ENCODE results near the gene CUL4A.
"Not testable (repeated sequence)": the region's sequence is repeated elsewhere in the genome, so short reads cannot be mapped to it uniquely, and the experiment has no call there.

Gene CUL4A

DNA sequence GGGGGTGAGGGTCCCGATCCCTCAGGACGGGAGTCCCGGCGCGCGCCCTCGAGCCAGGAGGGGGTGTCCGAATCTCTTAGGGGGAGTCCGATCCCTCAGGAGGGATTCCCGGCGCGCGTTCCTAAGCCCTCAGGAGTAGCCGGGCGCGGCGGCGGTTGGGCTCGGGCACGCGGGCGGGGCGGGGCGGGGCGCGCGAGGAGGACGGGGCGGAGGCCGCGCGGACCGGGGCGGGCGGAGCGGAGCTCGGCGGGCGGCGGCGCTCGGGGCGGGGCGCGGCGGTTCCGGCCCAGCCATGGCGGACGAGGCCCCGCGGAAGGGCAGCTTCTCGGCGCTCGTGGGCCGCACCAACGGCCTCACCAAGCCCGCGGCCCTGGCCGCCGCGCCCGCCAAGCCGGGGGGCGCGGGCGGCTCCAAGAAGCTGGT, at the start of gene CUL4A:
Gene CUL4A, plus strand, starts transcription at position 278 of the 423 bp plus-strand sequence. Its CDS starts 15 bp downstream, at position 293.
- peak; percentile 76 for DNase-seq

DNA sequence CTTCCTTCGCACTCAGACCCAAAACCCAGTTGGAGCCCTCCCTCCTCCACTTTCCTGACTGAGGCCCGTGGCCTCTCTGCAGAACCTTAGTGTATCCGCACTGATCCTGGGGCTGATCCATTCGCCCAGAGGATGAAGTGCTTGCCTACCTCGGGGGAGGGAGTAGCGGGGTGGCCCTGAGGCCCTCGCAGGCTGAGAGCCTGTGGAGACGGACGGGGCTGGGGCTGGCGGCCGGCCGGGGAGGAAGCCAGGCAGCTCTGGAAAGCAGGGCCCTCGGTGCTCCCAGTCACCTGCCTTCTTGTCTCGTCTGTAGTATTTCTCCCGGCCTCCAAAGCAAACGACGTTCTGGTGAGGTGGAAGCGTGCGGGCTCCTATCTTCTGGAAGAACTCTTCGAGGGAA, 49.7 kb upstream of the CUL4A start:
- no peak for DNase-seq

DNA sequence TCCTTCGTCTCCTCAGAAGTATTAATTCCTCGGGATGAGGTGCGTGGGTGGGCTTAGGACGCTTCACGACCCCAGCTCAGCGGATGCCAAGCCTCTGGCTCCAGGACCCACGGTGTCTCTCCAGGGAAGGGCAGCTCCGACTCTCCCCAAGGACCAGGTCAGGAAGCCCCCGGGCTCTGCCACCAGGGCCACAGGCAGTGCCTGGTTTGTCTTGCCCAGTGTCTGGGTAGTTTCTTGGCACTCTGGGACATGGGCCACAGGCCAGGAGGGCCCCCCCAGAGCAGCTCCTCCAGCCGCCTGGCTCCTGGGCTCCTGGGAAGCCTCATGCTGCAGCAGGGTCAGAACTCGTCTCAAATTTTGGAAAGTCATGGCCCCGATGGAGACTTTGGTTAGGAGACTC, 48.4 kb upstream of the CUL4A start:
- no peak for DNase-seq

DNA sequence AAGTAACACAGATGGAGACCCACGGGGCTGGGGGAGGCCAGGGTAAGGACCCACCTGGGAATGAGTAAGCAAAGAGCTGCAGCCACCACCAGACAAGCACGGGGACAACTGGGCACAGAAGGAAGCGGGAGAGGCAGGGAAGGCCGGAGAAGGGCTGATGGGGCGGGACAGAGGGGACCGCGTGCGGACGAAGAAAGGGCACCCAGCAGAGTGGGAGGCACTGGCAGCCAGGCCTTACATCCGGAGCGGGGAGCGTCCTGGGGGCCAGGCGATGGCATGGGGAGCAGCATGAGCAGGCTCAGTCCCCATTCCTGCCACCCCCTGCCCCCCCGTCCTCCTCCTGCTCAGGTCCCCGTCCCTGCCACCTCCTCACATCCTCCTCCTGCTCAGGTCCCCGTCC, 48.0 kb upstream of the CUL4A start:
- DNase-seq = no peak

DNA sequence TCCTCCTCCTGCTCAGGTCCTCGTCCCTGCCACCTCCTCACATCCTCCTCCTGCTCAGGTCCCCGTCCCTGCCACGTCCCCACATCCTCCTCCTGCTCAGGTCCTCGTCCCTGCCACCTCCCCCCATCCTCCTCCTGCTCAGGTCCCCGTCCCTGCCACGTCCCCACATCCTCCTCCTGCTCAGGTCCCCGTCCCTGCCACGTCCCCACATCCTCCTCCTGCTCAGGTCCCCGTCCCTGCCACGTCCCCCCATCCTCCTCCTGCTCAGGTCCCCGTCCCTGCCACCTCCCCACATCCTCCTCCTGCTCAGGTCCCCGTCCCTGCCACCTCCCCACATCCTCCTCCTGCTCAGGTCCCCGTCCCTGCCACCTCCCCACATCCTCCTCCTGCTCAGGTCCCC, 47.4 kb upstream of the CUL4A start:
- not testable (repeated sequence) for DNase-seq

DNA sequence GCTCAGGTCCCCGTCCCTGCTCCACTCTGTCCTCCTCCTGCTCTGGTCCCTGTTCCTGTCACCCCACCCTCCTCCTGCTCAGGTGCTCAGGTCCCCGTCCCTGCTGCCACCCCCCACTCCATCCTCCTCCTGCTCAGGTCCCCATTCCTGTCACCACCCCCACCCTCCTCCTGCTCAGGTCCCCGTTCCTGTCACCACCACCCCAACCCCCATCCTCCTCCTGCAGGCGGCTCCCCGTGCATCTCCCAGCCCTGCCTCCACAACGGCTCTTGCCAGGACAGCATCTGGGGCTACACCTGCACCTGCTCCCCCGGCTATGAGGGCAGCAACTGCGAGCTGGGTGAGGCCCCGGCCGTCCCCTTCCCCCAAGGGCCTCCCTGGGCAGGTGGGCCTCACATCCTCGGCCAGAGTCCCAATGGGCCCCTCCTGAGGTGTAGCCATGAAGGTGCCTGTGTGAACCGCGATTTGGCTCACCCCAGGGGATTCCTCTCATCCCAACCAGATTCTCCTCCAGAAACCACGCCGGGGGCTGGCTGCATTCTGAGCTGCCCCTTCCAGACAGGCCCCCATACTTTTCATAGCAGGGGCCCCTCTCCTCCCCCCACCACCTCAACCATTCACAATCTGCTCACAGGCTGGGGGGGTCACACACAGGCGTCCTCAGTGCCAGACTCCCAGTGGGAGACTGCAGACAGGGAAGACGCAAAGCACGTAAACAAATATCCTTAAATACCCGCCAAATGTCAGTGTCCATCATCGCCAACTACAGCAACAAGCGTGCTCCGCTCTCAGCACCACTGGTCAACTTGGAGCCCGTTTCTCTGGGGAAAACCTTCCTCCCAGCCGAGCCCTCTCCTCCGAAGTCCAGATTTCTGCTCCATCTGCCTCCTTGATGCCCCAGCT, 46.4 kb upstream of the CUL4A start:
- DNase-seq = no peak

DNA sequence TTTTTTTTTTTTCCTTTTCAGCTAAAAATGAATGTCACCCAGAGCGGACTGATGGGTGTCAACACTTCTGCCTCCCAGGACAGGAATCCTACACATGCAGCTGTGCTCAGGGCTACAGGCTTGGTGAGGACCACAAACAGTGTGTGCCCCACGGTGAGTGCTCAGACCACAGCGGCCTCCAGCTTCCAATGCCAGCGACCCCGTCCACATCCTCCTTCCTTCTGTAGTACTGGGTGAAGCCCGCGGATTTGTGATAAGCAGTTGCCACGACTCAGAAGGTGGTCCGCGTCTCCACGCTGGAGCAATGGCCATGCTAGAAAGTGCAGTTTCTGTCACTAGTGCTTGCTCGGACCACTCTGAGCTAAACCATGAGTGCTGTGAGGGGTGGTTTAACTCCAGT, 44.9 kb upstream of the CUL4A start:
- no peak for DNase-seq

DNA sequence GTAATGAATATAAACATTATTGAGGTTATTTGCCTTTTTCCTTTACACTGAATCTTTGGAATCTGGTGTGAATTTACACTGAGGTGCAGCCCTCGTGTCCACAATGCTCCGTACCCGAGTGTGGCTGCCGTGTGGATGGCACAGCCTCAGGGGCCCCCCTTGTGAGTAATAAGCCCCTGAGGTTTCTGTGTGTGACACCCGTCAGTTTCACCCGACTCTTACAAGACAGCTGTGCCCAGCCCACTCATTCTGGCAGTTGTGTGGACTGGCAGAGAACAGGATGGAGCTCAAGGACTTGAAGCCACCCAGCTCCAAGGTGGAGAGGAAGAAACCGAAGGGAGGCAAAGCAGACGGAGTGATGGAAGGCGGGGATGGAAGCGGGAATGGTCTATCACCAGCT, 43.1 kb upstream of the CUL4A start:
- no peak for DNase-seq

DNA sequence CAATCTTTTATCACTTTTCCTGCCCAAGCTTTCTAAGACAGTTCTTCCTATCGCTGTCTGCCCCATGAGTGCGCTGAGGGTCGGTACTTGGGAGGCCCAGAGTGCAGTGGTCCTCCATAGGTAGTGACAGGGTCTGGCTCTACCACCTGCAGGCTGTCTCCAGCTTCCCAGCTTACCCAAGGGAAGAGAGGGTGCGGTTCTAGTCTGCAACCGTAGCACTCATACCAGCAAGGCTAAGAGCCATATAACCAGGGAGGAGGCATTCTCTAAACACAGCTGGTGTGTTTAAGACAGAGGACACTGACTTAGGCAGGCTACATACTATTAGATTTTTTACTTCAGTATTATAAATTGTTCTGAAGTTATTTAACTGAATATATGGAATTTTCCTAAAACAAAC, 42.7 kb upstream of the CUL4A start:
- no peak for DNase-seq

DNA sequence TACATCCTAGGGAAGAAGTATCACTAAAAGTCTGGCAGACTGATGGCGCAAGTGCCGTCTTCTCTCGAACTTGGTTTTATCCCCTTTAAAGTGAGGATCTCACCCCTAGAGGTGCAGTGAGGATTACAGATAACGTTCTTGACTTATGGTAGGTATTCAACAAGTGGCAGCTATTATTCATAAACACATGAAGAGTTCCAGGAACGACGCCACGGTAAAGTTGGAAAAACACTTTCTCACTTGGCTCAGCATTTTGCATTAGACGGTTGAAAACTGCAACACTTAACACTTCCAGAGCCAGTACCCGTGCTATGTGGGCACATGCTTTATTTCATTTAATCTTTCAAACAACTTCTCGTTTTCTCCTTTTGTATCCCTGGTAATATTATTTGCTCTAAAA, 42.3 kb upstream of the CUL4A start:
- no peak for DNase-seq

DNA sequence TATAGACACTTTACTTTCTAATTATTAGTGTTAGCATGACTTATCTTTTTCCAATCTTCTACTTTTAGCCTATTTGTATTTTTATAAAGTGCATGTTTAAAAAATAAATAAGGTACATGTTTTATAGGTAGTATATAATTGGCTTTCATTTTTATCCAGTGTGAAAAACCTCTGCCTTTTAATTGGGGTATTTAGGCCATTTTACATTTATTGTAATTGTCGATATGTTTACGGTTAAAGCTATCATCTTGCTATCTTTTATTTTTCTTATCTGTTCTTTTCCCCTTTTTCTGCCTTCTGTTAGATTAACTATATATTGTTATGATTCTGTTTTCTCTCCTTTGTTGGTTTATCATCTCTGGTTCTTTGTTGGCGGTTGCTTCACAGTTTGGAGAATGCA, 41.8 kb upstream of the CUL4A start:
- DNase-seq = no peak

DNA sequence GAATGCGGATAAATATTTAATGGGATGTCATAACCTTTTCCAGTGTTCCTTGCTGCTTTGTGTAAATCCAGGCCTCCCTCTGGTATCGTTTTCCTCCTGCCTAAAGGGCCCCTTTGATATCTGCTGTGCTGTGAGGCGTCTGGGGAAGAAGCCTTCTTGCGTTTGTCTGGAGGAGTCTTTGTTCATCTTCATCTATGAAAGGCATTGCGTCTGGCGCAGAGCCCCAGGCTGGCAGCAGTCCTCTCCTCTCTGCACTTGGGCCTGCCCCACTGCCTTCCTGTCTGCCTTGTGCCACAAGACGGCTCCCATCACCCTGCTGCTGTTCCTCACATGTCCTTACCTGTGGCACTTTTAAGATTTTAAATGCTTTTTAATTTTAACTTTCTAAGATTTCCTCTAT, 41.2 kb upstream of the CUL4A start:
- DNase-seq = no peak

DNA sequence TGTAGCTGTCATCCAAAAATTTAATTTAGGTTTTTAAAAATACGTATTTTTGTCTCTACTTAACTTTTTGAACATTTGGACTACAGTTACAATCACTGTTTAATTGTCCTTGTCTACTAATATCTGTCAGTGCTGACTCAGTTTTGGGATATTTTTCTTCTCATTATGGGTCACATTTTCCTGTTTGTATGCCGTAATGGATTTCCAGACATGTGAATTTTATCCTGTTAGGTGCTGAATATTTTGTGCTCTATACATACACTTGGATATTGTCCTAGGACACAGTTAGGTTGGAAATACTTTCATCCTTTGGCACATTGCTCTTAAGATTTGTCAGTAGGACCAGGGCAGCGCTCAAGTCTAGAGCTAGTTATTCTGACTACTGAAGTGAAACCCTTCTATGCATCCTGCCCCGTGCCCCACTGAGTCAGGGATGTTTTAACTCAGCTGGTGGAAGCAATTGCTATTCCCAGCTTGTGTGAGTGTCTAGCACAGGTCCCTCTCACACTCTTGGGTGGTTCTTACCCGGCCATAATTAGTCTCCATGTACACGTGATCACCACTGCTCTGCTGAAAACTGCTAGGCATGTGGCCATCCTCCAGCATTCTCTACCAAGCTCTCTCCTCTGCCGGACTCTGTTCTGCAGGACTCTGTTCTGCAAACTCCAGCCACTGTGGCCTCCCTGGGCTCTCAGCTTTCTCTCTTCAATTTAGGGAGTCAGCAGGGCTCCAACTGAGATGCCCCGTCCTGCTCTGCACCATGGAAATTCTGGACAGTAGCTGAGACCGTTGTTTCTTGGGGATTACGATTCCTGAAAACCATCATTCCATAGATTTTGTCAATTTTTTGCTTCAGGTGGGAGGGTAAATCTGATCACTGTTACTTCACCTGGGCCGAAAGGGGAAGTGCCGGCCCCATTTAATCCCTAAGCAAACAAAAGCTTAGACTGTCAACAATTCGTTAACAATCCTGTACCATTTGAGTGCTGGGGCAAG, 39.8 kb upstream of the CUL4A start:
- DNase-seq = no peak

DNA sequence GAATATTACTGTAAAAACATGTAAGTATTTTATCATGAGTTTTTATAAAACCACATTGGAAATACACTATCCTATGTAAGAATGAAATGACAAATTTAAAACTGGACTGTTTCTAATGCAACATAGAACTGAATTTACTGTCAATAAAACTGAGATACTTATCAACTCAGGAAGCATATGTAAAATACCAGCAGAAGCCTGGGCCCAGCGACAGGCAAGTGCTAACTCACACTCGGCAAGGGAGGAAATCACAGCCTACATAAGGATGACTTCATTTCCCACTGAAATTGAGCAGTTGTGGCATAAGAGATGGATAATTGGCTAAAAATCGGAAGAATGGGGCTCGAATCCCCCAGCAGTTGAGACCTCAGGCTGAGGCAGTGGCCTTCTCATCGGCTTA, 38.9 kb upstream of the CUL4A start:
- no peak for DNase-seq

DNA sequence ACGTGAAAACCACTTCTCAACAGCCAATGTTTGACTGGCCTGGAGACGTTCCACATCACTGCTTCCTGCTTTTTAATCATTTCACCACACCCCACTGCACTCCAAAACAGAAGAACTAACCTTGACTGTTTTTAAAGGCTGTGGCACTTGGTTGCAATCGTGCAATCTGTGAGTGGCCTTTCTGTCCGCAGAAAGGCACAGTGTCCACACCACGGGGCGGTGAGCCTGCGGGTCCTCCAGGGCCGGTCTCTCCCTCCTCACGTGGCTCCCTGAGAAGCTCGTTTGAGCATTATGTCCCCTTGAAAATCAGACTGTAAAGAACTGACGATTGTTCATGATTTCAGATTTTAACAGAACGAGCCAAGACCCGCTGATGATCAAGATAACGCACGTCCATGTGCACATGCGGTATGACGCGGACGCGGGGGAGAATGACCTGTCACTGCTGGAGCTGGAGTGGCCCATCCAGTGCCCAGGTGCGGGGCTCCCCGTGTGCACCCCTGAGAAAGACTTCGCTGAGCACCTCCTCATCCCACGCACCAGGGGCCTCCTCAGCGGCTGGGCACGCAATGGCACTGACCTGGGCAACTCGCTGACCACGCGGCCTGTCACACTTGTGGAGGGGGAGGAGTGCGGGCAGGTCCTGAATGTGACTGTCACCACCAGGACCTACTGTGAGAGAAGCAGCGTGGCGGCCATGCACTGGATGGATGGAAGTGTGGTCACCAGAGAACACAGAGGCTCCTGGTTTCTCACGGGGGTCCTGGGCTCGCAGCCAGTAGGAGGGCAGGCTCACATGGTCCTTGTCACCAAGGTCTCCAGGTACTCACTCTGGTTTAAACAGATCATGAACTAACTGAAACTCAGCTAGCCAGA, 37.9 kb upstream of the CUL4A start:
- no peak for DNase-seq

DNA sequence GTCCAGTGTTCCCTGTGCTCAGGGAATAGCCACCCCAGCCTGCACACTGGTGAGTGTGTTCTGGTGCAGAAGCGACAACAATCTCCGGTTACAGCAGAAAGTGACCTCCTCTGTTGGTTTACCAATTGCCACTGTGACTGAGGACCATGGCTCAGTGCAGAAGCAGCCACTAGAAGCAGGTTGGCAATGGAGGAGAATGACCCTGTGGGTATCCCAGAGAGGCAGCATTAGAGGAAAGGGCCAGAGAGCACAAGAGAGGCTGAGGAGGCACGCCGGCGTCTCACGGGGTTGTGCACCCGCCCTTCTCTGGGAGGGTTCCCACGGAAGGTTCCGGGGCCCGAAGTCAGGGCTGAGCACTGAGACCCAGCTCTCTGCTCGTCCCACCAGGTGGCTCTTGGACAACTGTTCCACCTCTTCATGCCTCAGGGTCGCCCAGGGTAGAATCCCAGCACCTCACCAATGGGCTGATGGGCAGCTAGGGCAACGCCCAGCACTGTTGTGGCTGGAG, 36.9 kb upstream of the CUL4A start:
- no peak for DNase-seq

DNA sequence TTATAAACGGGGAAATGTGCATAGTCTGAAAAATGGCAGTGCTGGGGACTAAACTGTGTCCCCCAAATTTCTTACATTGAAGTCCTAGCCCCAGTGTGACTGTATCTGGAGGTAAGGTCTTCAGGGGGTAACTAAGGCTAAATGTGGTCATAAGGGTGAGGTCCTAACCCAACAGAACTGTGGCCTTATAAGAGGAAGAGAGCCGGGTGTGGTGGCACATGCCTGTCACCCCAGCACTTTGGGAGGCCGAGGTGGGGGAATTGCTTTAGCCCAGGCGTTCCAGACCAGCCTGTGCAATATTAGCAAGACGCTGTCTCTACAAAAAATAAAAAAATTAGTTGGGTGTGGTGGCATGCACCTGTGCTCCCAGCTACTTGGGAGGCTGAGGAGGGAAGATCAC, 33.1 kb upstream of the CUL4A start:
- DNase-seq = no peak

DNA sequence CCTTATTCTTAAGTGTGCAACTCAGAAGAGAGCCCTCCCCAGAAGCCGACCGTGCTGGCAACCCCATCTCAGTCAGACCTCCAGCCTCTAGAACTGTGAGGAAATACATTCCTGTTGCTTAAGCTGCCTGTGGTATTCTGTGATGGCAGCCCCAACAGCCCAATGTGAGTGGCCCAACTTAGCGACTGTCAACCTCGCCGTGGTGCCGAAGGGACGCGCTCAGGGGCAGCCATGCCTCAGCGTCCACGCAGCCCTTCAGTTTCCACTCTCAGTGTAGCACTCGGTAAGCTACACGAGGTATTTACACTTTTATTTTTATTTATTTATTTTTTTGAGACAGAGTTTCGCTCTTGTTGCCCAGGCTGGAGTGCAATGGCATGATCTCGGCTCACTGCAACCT, 32.6 kb upstream of the CUL4A start:
- no peak for DNase-seq

DNA sequence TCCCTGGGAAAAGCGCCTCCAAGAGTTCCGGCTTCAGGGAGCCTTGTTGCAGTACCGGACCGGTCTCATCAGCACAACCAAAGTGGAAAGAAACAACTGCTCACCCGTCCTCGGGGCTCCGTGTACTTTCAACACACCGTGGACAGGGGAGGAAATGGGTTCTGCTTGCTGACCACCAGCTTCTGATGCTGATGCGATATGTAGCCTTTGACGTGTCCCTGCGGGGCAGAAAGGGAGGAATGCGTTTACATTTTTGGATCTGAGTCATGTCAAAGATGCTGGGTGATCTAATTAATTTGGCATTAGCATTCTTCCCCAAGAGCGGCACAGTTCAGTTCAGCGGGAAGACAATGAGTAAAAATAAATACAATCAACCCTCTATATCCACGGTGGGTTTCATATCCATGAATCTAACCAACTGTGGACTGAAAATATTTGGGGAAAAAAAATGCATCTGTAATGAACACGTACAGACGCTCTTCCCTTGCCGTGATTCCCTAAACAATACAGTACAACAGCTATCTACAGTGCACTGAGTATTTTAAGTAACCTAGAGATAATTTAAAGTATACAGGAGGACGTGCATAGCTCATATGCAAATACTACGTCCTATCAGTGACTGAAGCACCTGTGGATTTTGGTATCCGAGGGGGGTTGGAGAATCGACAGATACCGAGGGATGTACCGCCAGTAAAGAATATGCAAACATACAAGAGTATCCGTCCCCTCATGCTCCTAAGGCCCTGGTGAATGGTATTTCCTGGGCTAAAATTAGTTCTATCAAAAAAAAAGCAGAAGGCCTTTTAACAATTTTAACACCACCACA, 31.1 kb upstream of the CUL4A start:
- no peak for DNase-seq

DNA sequence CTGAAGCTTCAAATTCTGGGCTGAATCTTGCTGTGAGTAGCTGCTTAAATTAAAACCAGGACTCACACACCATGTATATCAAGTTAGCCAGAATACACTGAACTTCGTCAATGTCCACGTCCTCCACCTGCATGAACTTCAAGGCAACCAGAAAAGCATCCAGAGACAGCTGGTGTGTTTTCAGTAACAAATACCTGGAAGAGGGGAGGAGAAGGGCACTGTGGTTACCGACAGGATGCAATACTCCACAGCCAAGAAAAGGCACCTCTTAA, 30.6 kb upstream of the CUL4A start:
- DNase-seq = no peak

DNA sequence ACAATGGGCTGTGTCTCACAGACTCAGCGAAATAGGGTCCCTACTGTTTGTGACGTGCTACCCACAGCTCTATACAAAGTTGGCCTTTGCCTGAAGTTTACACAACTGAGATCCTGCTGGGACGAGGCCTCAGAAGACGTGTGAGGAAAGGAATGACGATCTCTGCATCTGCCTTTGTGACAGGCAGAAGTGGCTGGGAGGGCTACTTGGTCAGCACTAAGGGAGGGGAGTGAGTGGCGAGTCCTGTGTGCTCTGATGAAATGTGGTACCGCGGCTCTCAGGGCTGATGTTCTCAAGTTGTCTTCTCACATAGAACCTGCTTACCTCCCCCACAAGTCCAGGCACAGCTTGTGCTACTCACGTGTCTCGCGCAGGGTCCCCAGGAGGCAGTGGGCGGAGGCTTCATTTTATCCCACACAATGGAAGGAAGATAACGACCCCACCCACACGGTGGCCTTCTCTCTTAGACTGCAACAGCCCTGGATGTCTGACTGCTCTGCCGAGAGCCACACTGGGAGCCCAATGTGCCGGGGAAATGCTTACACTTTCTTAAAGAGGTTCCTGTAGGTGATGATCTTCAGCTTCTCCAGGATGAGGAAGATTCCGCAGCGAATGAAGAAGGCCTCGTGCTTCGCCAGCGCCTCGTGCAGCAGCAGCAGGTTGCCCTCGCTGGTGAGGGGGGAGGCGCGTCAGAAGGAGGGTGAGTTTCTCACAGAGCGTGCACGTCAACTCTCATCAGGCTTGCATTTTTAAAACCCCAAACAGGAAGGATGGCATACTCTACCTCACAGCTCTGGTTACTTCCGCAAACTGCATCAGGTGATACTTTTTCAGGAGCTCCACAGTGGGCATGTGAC, 29.8 kb upstream of the CUL4A start:
- no peak for DNase-seq

Measured in activated naive CD4-positive, alpha-beta T cell treated with anti-CD3 and anti-CD28 coated beads, Interleukin-2, amount 50 U/mL, for 16 hours (primary cell).